Measurements from ENCODE around the gene BCL3. TPM values are rescaled to one million over a fixed set of nuclear protein-coding genes. Genes with fewer than 3 reads are reported as not detected.

BCL3 gene
- total and polyA plus RNA-seq, 2 of the 13 experiments (the other 11 are each of a cell fraction or from before 2014, with no cell fraction given) = 2.3 to 4.0 TPM

- TF ChIP-seq, protein P1, sequence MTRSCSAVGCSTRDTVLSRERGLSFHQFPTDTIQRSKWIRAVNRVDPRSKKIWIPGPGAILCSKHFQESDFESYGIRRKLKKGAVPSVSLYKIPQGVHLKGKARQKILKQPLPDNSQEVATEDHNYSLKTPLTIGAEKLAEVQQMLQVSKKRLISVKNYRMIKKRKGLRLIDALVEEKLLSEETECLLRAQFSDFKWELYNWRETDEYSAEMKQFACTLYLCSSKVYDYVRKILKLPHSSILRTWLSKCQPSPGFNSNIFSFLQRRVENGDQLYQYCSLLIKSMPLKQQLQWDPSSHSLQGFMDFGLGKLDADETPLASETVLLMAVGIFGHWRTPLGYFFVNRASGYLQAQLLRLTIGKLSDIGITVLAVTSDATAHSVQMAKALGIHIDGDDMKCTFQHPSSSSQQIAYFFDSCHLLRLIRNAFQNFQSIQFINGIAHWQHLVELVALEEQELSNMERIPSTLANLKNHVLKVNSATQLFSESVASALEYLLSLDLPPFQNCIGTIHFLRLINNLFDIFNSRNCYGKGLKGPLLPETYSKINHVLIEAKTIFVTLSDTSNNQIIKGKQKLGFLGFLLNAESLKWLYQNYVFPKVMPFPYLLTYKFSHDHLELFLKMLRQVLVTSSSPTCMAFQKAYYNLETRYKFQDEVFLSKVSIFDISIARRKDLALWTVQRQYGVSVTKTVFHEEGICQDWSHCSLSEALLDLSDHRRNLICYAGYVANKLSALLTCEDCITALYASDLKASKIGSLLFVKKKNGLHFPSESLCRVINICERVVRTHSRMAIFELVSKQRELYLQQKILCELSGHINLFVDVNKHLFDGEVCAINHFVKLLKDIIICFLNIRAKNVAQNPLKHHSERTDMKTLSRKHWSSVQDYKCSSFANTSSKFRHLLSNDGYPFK (CRISPR knock-in tag; IDR thresholded peaks at IDR 0.05; ENCODE audit: borderline replicate concordance) = no peak
These were observed 43.8 kb downstream of the BCL3 start (continued) for GRCh38 chr19:44792281-44792680.

DNA sequence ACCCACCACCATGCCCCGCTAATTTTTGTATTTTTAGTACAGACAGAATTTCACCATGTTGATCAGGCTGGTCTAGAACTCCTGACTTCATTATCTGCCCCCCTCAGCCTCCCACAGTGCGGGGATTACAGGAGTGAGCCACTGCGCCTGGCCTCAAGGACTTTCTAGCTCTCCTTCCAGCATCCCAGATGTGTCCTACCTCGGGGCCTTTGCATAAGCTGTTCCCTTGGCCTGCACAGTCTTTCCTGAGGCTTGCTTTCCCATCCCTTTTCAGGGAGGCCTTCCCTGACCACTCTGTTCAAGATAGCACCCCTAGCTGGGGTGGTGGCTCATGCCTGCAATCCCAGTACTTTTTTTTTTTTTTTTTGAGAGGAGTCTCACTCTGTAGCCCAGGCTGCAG, 46.1 kb downstream of the BCL3 start:
- FAIRE-seq = no peak
- Histone ChIP-seq H4K20me1 (ENCODE audit: insufficient read depth, low read length) (no peaks in the 10 kb centered on the region), H3K36me3 (replicated peaks in 1 of 2; ENCODE audit: control insufficient read depth in 1 of 2, insufficient read depth in 2 of 2, low read length in 2 of 2) (no peaks in the 10 kb centered on the region), H3K4me1 (ENCODE audit: insufficient read depth, low read length) (peaks cover 75% of the 10 kb centered on the region), H3K9ac (ENCODE audit: insufficient read depth, low read depth, low read length) (no peak overlapping the region), H3K79me2 (ENCODE audit: insufficient read depth, low read length) (no peaks in the 10 kb centered on the region), H3K27ac (ENCODE audit: extremely low read length, insufficient read depth, low read length) (no peak overlapping the region), H3K4me2 (ENCODE audit: low read depth, low read length) (no peak overlapping the region), H3K27me3 (ENCODE audit: control insufficient read depth in 1 of 2, insufficient read depth in 2 of 2, low read length in 2 of 2) (no peaks in the 10 kb centered on the region), H3K9me3 (ENCODE audit: low read length) (no peaks in the 10 kb centered on the region), H2AFZ (ENCODE audit: low read length) (no peak overlapping the region), H3K4me3 (replicated peaks in 1 of 3; ENCODE audit: insufficient read depth in 1 of 3, low read depth in 2 of 3, low read length in 3 of 3) (no peak overlapping the region)
- in situ Hi-C loops (cut with HindIII; ENCODE audit: extremely low pct_ligation_motif_present, low pct_unique_long_range_greater_than_20kb) (loop anchor here (10.0 kb wide), 1 partner anchor 50 kb away; the partner anchor contains the start of gene NECTIN2), intact Hi-C loops (cut with micrococcal nuclease; ENCODE audit: unreplicated experiment) (no loop called here)
- no TSS peak for BruUV-seq (replicated peaks)
- no peak for ATAC-seq
- CTCF ChIA-PET (ENCODE audit: low intra/inter-chr PET ratio, low total read pairs) = no interaction called here
- DNase-seq (ENCODE audit: low spot score) = no peak
- 82% methylated on average over 4 of the region's 4 CpGs for WGBS (ENCODE audit: low lambda C conversion rate)
- TF ChIP-seq ZNF3 (CRISPR knock-in tag; IDR thresholded peaks at IDR 0.05) (no peak), HOXA3 (CRISPR knock-in tag; IDR thresholded peaks at IDR 0.05) (no peak), CCDC6 (CRISPR knock-in tag; IDR thresholded peaks at IDR 0.05) (no peak), ZBTB4 (CRISPR knock-in tag; IDR thresholded peaks at IDR 0.05; ENCODE audit: borderline replicate concordance) (no peak), ZNF616 (CRISPR knock-in tag; IDR thresholded peaks at IDR 0.05; ENCODE audit: low read depth) (no peak), KDM1A (CRISPR knock-in tag; IDR thresholded peaks at IDR 0.05) (peak; percentile 19; the same call in 1 of the 2 replicates), MYNN (CRISPR knock-in tag; IDR thresholded peaks at IDR 0.05; ENCODE audit: low read depth) (no peak)
- TF ChIP-seq, protein P2, sequence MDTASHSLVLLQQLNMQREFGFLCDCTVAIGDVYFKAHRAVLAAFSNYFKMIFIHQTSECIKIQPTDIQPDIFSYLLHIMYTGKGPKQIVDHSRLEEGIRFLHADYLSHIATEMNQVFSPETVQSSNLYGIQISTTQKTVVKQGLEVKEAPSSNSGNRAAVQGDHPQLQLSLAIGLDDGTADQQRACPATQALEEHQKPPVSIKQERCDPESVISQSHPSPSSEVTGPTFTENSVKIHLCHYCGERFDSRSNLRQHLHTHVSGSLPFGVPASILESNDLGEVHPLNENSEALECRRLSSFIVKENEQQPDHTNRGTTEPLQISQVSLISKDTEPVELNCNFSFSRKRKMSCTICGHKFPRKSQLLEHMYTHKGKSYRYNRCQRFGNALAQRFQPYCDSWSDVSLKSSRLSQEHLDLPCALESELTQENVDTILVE (CRISPR knock-in tag; IDR thresholded peaks at IDR 0.05) = no peak
- POLR2A ChIA-PET = interaction anchor here (2.8 to 4.9 kb wide), 3 partner anchors 10 to 51 kb away, joined by 14 to 76 read pairs (median 23); partner anchors contain the start of genes BCAM and NECTIN2
